Right atrium auricular region (tissue), 2 donors: ENCODE results near the gene HMGXB4. TPM values are rescaled to one million over a fixed set of nuclear protein-coding genes. Genes with fewer than 3 reads are reported as not detected.

Source experiments
- DNase-seq: peaks from one replicate; pipeline ENCODE4 v3.0.0-alpha.2; 2019; ENCODE audit warnings: low spot score
- H3K27ac ChIP-seq, 2 donors: fragments of 200-600 bp; sonication (generic); 1 replicate in 1 of 2; 2 replicates in 1 of 2; pipeline ENCODE4 v1.5.1; 2016 to 2019
- H3K27me3 ChIP-seq, 2 donors: fragments of 200-600 bp; sonication (generic); one replicate each; pipeline versions ENCODE4 v1.5.1 to v1.6.0; 2017 to 2019
- H3K36me3 ChIP-seq: fragments of 200-600 bp; sonication (generic); one replicate; pipeline ENCODE4 v1.5.1; 2016
- H3K4me1 ChIP-seq, 2 donors: fragments of 200-600 bp; sonication (generic); one replicate each; pipeline versions ENCODE4 v1.5.1 to v1.6.0; 2017 to 2019
- H3K4me3 ChIP-seq, 2 donors: fragments of 200-600 bp; sonication (generic); 1 replicate in 1 of 2; 2 replicates in 1 of 2; pipeline ENCODE4 v1.5.1; 2017 to 2019; ENCODE audit warnings: mild to moderate bottlenecking in 1 of 2, moderate library complexity in 1 of 2
- H3K9me3 ChIP-seq, 2 donors: fragments of 200-600 bp; sonication (generic); one replicate each; pipeline ENCODE4 v1.5.1; 2019
- CTCF ChIP-seq, 2 donors: fragments of 200-600 bp; sonication (generic); IDR thresholded peaks; one replicate each; pipeline ENCODE4 v1.5.1; 2019; ENCODE audit warnings: antibody characterized with exemption in 2 of 2
- total RNA-seq, 2 donors: library from RNA; depleted of rRNA; stranded (reverse); fragments of >200 nt; gene quantifications; one replicate each; pipeline ENCODE4 v1.1.0, GENCODE V29; 2016

Gene HMGXB4
- total RNA-seq, 2 donors from 2014 or later = 9.6 to 9.8 TPM

- Histone ChIP-seq H3K27ac (no peak overlapping the region), H3K36me3 (peaks cover 80% of the 10 kb centered on the region), H3K4me1 (peaks cover 0 to 30% of the 10 kb centered on the region in 2 donors), H3K9me3 (no peaks in the 10 kb centered on the region), H3K27me3 (no peaks in the 10 kb centered on the region), H3K4me3 (no peak overlapping the region)
- TF ChIP-seq CTCF (IDR thresholded peaks at IDR 0.05) = no peak
- DNase-seq = no peak
These were observed 69.7 kb downstream of the HMGXB4 start for GRCh38 chr22:35326854-35327562.

- no peak for TF ChIP-seq CTCF (IDR thresholded peaks at IDR 0.05)
- DNase-seq = no peak
- Histone ChIP-seq H3K4me1 (peaks cover 0 to 31% of the 10 kb centered on the region in 2 donors), H3K27ac (peak overlapping the region; percentile 80 to 86), H3K9me3 (no peaks in the 10 kb centered on the region), H3K36me3 (peaks cover 78% of the 10 kb centered on the region), H3K4me3 (no peak overlapping the region), H3K27me3 (no peaks in the 10 kb centered on the region)
These were observed 70.6 kb downstream of the HMGXB4 start for GRCh38 chr22:35327690-35328471.

GRCh38 chr22:35328472-35328885, 71.2 kb downstream of the HMGXB4 start:
- Histone ChIP-seq H3K36me3 (peaks cover 78% of the 10 kb centered on the region), H3K27ac (peak overlapping the region; percentile 80 to 86), H3K9me3 (no peaks in the 10 kb centered on the region), H3K4me3 (no peak overlapping the region), H3K4me1 (peaks cover 0 to 31% of the 10 kb centered on the region in 2 donors), H3K27me3 (no peaks in the 10 kb centered on the region)
- TF ChIP-seq CTCF (IDR thresholded peaks at IDR 0.05) = no peak
- peak; percentile 74 for DNase-seq

GRCh38 chr22:35329114-35329847, 72.0 kb downstream of the HMGXB4 start:
- H3K27me3 ChIP-seq = no peaks in the 10 kb centered on the region
- peaks cover 0 to 33% of the 10 kb centered on the region in 2 donors for H3K4me1 ChIP-seq
- H3K9me3 ChIP-seq = no peaks in the 10 kb centered on the region
- peaks cover 78% of the 10 kb centered on the region for H3K36me3 ChIP-seq
- peak overlapping the region; percentile 80 to 86 for H3K27ac ChIP-seq
- no peak for DNase-seq
- H3K4me3 ChIP-seq = no peak overlapping the region
- TF ChIP-seq CTCF (IDR thresholded peaks at IDR 0.05) = peak in 1 of 2 donors; percentile 28

- peaks cover 0 to 43% of the 10 kb centered on the region in 2 donors for H3K4me1 ChIP-seq
- peaks cover 78% of the 10 kb centered on the region for H3K36me3 ChIP-seq
- TF ChIP-seq CTCF (IDR thresholded peaks at IDR 0.05) = no peak
- DNase-seq = peak; percentile 91
- H3K9me3 ChIP-seq = no peaks in the 10 kb centered on the region
- peak overlapping the region; percentile 80 to 86 for H3K27ac ChIP-seq
- H3K27me3 ChIP-seq = no peaks in the 10 kb centered on the region
- H3K4me3 ChIP-seq = no peak overlapping the region
These were observed 73.1 kb downstream of the HMGXB4 start for GRCh38 chr22:35330258-35330861.
